Measurements from ENCODE around the gene C19orf67. TPM values are rescaled to one million over a fixed set of nuclear protein-coding genes. Genes with fewer than 3 reads are reported as not detected.
A peak's percentile ranks its signal among the peaks of the same experiment; 100 is the strongest.

Gene C19orf67
- total and polyA plus RNA-seq, 2 donors (not counting 1 experiment from before 2014, with no cell fraction given), result 1.2 TPM; not detected in 1

GRCh38 chr19:14093117-14093823, 7.7 kb upstream of the C19orf67 start:
- Histone ChIP-seq H3K27ac (ENCODE audit: low read length in 2 of 2) (no peak overlapping the region), H3K4me2 (replicated peaks; ENCODE audit: low read depth, low read length, poor library complexity, severe bottlenecking) (no peak overlapping the region), H2AFZ (ENCODE audit: insufficient read depth, low read depth, low read length, poor library complexity, severe bottlenecking) (no peak overlapping the region), H3K4me3 (ENCODE audit: control extremely low read depth in 1 of 5, extremely low read depth in 1 of 5, insufficient read depth in 1 of 5, low read depth in 2 of 5, low read length in 4 of 5) (no peak overlapping the region), H3K27me3 (replicated peaks in 1 of 4; ENCODE audit: control extremely low read depth in 1 of 4, control insufficient read depth in 3 of 4, insufficient read depth in 4 of 4, low read length in 3 of 4) (no peaks in the 10 kb centered on the region), H4K20me1 (ENCODE audit: control insufficient read depth, insufficient read depth, low read length, poor library complexity, severe bottlenecking) (peaks cover 11% of the 10 kb centered on the region), H3K4me1 (ENCODE audit: control insufficient read depth in 2 of 2, insufficient read depth in 2 of 2, low read length in 2 of 2) (peaks cover 11 to 18% of the 10 kb centered on the region in 2 donors), H3K9me3 (ENCODE audit: control extremely low read depth in 1 of 3, control insufficient read depth in 2 of 3, insufficient read depth in 1 of 3, low read length in 2 of 3) (peaks cover 2 to 9% (median 8%) of the 10 kb centered on the region in 3 donors), H3K79me2 (ENCODE audit: control insufficient read depth, insufficient read depth, low read length) (no peaks in the 10 kb centered on the region), H3K36me3 (replicated peaks in 1 of 2; ENCODE audit: control extremely low read depth in 1 of 2, control insufficient read depth in 1 of 2, extremely low read depth in 1 of 2, insufficient read depth in 2 of 2, low read length in 1 of 2) (peaks cover 0 to 17% of the 10 kb centered on the region in 2 experiments), H3K9ac (ENCODE audit: low read length) (no peak overlapping the region)
- H3K27ac Mint-ChIP-seq, result peak overlapping the region; percentile 59
- no peak for DNase-seq
- H3K9me3 Mint-ChIP-seq (ENCODE audit: insufficient read depth), result peaks cover 8% of the 10 kb centered on the region
- ChIA-PET POLR2A (interaction anchor here (0.6 to 0.9 kb wide), 3 partner anchors 11 to 313 kb away, joined by 4 to 5 read pairs (median 4); no protein-coding TSS in a partner anchor), CTCF (interaction anchor here (0.9 kb wide), 1 partner anchor 8 kb away, joined by 3 read pairs; no protein-coding TSS in a partner anchor)
- no peak for TF ChIP-seq EZH2 (IDR thresholded peaks at IDR 0.05; ENCODE audit: borderline replicate concordance, insufficient read depth, low read depth, low read length, poor library complexity, severe bottlenecking)
- TF ChIP-seq, protein P1, sequence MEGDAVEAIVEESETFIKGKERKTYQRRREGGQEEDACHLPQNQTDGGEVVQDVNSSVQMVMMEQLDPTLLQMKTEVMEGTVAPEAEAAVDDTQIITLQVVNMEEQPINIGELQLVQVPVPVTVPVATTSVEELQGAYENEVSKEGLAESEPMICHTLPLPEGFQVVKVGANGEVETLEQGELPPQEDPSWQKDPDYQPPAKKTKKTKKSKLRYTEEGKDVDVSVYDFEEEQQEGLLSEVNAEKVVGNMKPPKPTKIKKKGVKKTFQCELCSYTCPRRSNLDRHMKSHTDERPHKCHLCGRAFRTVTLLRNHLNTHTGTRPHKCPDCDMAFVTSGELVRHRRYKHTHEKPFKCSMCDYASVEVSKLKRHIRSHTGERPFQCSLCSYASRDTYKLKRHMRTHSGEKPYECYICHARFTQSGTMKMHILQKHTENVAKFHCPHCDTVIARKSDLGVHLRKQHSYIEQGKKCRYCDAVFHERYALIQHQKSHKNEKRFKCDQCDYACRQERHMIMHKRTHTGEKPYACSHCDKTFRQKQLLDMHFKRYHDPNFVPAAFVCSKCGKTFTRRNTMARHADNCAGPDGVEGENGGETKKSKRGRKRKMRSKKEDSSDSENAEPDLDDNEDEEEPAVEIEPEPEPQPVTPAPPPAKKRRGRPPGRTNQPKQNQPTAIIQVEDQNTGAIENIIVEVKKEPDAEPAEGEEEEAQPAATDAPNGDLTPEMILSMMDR (IDR thresholded peaks at IDR 0.05), result no peak
- ATAC-seq (ENCODE audit: low read depth), result no peak
- WGBS (ENCODE audit: insufficient coverage), result 92% methylated on average over 8 of the region's 9 CpGs
- H3K4me1 Mint-ChIP-seq, result peaks cover 15% of the 10 kb centered on the region
- intact Hi-C loops (cut with micrococcal nuclease), result loop anchor here (10.0 kb wide), 1 partner anchor 818 kb away; no protein-coding TSS in a partner anchor
- no peaks in the 10 kb centered on the region for H3K27me3 Mint-ChIP-seq
- peak overlapping the region; percentile 71 for H3K4me3 Mint-ChIP-seq

Measured in B cell (primary cell).